ENCODE results near the gene RSPH6A.
"Not testable (repeated sequence)": the region's sequence is repeated elsewhere in the genome, so short reads cannot be mapped to it uniquely, and the experiment has no call there.

Gene RSPH6A

DNA sequence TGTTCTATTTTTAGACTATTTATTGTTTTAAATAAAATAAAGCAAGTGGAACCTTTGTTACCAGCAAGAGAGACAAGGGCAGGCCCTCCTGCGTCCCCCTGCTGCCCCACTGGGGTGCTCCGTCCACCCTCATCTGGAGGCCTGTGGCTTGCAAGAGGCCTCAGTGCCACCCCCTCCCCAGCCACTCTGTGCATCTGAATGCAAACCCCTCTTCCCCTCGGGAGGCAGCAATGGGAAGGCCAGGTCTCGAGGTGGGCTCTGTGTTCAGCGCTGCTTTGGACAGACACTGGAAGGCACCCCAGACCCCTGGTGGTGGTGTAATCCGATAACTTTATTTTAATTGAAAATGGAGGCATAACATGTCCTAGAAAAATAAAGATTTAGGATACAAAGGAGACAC lies 50.6 kb downstream of the RSPH6A start:
- DNase-seq = no peak

DNA sequence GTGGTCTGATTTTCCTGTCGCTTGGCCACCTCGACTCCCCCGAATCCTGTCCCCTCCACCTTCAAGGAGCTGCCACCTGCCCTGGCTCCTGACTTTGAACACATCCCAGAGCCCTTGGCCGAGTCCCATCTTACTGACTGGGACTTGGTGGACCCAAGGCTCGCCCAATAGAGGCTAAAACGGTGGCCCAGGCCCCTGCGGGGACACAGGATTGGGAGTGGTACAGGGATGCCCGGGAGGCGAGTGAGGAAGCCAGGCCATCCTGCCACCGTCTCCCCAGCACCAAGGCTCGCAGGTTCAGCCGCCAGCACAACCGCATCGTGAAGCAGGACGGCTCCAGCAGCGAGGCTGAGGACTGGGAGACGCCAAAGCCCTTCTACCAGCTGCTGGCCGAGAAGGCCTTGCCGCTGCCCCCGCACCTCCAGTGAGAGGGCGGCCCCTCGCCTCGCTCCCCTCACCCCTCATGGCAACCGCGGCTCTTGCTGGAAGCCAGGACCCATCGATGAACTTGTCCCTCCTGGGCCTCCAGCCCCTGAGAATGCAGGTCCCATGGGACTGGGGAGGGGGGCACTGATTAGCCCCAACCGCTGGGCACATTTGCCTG lies 51.3 kb downstream of the RSPH6A start:
- DNase-seq = no peak

DNA sequence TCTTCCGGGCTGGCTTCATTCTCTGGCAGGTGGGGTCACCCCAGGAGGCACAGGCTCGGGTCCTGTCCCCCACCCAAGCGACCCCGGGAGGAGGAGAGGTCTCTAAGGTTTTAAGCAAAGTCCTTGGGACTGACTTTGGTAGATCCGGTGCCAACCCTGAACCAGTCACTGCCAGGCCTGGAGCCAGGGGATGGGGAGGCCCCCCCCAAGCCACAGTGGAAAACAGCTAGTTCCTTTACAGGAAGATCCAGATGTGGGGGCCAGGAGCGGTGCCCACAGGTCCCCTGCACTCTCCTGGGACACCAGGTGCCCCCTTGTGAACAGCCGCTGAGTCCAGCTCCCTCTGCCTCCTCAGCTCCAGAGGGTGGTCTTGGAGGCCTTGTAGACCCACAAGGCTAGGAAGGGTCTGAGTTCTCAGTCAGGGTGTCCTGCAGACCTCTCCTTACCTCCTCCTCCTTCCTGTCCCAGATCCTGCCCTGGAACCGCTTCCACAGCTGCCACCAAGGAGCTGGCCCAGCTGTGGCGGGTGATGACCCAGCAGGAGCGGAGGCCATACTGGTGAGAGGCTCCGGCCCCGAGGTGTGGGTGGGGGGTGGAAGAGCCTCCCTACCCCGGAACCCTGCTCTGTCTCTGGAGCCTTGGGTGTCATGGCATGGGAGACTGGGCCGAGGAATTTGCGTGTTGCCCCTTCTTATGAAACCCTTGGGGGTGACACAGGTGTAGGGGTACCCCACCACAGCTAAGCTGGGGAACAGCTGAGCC lies 52.1 kb downstream of the RSPH6A start:
- DNase-seq = no peak

DNA sequence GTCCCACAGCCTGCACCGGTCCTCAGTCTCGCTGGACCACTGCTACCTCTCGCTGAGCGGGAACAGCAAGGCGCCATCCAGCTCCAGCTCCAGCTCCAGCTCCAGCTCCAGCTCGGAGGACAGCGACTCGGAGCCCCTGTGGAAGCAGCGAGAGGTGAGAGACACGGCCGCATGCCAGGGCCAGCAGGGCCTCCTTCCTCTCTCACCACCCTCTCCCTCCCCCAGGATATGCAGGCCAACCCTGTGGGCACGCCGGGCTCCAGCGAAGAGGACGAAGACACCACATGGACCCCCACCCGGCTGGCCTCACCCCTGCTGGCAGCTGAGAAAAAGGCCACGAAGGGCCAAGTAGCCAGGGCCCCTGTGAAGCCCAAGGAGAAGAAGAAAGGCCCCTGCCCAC lies 53.4 kb downstream of the RSPH6A start:
- DNase-seq = no peak

DNA sequence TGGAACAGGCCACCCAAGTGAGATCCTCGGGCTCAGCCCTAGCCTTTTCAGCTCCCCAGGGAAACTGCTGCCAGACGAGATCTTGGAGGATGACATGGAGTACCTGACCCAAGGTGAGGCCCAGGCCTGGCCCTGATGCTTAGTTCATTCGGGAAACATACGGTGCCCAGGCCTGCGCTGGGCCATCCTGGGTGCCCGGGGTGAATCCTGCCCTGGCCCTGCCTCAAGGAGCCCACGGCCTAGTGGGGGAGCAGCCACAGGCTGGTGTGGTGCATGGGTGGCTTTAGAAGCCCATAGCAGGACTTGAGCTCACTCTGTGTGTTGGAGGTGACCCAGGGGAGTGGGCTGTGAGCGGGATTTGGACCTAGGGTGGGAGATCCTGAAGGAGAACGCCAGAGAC lies 56.2 kb downstream of the RSPH6A start:
- no peak for DNase-seq

DNA sequence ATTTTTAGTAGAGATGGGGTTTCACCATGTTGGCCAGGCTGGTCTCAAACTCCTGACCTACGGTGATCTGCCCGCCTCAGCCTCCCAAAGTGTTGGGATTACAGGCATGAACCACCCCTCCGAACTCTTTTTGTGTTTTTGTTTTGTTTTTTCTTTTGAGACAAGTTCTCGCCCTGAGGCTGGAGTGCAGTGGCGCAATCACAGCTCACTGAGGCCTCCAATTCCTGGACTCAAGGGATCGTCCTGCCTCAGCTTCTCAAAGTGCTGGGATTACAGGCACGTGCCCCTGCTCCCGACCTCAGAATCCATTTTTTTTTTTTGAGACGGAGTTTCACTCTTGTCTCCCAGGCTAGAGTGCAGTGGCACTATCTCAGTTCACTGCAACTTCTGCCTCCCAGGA lies 57.4 kb downstream of the RSPH6A start:
- no peak for DNase-seq

DNA sequence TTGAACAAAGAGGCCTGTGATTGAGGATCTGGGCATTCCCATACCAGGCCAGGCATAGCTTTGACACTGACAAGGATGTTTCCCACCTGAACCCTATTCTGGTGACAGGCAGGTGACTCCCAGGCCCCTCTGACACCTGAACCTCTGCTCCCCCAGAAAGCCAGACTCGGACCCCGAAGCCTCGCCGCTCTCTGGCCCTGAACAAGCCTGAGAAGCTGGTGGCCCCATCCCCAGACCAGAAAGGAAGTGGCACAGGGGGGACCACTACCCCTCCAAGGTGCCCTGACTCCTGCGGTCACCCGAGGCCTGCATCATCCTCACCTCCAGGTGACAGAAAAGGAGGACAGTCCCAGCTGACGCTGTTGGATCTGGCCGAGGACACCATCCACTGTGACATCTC lies 60.8 kb downstream of the RSPH6A start:
- no peak for DNase-seq

DNA sequence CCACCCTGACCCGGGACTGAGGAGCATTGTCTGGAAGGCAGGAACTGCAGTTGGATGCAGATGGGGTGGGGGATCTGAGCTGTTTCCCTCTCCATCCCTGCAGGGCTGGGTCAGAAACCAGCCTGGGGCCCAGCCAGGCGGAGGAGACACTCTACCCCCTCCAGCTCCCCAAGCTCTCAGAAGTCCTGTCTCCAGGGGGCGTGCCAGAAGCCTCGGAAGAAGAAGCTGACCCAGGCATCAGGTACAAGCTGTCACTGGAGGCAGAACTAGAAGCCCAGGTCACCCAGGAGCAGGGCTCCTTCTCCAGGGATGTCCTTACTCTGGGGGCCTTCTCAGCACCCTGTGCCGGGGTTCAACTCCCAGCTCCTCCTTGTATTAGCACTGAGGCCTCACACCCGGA lies 61.6 kb downstream of the RSPH6A start:
- no peak for DNase-seq

DNA sequence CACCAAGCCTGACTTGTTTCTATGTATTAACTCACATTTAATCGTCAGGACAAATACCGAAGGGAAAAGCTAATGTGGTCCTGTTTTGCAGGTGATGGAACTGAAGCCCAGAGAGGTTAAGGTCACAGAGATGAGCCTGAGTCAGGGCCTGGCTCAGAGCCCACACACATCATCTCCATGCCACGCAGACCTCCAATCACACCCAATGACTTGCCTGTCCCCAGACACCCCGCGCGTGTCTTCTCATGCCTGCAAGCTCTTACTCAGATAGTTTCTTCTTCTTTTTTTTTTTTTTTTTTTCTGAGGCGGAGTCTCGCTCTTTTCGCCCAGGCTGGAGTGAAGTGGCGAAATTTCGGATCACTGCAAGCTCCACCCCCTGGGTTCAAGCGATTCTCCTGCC lies 62.5 kb downstream of the RSPH6A start:
- no peak for DNase-seq

DNA sequence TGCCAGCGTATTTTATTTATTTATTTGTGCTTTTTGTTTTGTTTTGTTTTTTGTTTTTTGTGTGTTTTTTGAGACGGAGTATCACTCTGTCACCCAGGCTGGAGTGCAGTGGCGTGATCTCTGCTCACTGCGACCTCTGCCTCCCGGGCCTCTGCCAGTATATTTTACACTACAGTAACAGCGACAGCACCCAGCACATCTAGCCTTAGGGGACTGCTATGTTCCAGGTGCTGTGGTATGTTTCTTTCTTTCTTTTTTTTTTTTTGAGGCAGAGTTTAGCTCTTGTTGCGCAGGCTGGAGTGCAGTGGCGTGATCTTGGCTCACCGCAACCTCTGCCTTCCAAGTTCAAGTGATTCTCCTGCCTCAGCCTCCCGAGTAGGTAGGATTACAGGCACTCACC lies 63.6 kb downstream of the RSPH6A start:
- not testable (repeated sequence) for DNase-seq

DNA sequence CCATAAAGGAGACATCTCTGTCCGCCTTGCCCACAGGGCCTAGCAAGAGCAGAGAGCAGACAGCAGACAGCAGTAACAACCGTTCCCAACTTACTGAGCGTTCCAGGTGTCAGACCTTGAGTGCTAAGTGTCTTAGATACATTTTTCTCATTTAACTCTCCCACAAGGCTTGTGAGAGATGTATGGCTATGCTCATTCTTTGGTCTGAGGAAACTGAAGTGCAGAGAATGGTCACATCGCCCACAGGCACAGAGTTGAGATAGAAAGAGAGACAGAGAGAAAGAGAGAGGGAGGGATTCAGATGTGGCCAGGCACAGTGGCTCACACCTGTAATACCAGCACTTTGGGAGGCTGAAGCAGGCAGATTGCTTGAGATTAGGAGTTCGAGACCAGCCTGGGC lies 67.6 kb downstream of the RSPH6A start:
- no peak for DNase-seq

DNA sequence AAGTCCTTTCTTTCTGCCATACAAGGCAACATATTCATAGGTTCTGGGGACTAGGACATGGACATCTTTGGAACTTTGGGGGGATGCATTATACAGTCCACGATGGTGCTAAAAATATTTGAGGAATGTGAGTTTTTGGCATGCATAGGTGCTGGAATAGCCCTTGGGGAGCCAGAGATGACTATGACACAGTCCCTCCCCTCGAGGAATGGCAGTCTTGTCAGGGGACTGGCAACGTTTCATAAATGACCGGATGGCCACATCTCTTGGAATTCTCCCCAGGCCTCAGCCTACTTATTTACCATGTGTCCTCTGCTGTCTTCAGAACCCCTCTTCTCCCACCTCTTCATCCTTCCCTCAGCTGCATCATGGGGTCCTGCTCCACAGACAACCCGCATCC lies 68.2 kb downstream of the RSPH6A start:
- no peak for DNase-seq
